ENCODE measurements around the gene PTPRM.

- no peak for TF ChIP-seq CTCF (IDR thresholded peaks at IDR 0.05; ENCODE audit: low read length)
- TF ChIP-seq EZH2 (optimal IDR thresholded peaks at IDR 0.05; ENCODE audit: low read depth, low read length): no peak
Measured at GRCh38 chr18:7980656-7981055, 413.5 kb downstream of the PTPRM start.
